ENCODE data around the gene GRID2IP. TPM values are rescaled to one million over a fixed set of nuclear protein-coding genes. Genes with fewer than 3 reads are reported as not detected.

GRID2IP gene
- polyA plus RNA-seq: 1.2 and 1.7 TPM in 2 replicates

DNA sequence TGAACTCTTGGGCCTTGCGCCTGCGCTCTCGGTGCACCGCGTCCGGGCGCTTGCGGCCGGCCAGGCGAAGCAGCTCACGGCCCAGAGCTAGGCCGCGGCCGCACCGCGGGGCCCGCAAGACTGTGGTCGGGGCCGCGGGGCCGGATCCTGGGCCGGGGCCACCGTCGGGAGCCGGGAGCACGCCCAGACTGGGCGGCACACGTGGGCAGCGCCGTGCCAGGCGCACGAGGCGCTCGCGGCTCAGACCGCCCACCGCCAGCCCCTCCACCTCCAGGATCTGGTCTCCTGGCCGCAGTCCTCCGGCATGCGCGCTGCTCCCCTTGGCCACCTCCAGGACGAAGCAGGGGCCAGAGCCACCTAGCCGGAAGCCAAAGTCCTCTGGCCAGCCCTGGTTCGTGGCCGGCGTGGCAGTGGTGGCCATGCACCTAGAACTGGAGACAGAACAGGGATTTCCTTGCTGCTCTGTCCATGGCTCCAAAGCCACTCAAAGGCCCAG lies at the start of gene GRID2IP:
TSS of gene GRID2IP (minus strand) at position 446 of the 496 bp plus-strand sequence. CDS start at position 421, 25 bp downstream.

DNA sequence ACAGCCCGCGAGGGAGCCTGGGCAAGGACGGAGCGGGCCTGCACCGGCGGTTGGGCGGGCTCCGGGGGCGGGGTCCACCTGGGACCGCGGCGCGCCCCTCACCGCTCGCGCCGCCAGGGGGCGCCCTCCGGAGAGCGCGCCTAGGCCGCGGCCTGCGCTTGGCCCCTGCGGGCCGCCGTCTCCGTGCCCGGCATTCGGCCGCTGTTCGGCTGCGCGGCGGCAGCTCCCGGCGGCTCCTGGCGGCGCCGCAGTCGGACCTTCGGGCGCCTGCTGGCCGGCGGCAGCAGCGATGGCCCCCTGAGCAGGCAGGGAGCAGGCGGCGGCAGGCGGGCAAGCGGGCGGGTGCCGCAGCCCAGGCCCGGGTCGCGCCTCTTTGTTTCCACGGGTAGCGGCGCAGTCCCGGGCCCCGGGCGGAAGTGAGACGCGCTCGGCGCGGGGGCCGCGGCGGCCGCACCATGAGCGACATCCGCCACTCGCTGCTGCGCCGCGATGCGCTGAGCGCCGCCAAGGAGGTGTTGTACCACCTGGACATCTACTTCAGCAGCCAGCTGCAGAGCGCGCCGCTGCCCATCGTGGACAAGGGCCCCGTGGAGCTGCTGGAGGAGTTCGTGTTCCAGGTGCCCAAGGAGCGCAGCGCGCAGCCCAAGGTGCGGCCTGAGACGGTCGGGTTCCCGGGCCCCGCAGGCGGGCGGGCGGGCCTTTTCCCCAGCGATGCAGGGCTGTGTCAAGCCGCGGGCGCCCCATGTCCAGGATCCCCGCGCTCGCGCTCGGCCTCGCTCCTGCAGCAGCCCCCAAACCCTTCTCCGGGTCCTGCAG lies 38.8 kb upstream of the GRID2IP start, which contains the start of gene INTS15:
TSS of gene INTS15 (plus strand) at position 193 of the 816 bp plus-strand sequence. CDS start at position 456, 263 bp downstream.

DNA sequence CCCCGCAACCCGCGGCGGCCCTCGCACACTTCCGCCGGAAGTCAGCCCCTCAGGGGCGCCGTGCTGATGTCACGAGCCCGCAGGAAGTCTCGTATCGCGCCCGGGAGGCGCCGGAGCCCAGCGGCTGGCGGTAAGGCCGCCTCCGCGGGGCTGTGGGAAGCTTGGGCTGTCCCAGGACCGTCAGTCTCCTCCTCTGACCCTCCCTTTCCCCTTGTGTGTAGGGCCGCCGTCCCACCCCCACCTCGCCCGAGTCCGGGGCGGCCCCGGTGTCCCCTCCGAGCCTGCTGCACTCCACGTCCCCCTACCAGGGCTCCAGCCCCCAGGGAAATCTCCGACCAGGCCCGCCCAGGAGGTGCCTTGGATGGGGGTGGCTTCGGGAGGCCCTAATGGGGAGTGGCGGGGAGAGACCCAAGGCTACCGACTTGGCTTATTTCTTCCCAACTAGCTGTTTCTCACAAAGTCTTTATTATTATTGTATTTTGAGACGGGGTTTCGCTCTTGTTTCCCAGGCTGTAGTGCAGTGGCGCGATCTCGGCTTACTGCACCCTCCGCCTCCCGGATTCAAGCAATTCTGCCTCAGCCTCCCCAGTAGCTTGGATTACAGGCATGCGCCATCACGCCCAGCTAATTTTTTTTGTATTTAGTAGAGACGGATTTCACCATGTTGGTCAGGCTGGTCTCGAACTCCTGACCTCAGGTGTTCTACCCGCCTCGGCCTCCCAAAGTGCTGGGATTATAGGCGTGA lies 26.3 kb upstream of the GRID2IP start, which contains the start of gene ZDHHC4:
TSS of gene ZDHHC4 (plus strand) at position 86 of the 745 bp plus-strand sequence. CDS start 3,108 bp downstream, outside the sequence.

DNA sequence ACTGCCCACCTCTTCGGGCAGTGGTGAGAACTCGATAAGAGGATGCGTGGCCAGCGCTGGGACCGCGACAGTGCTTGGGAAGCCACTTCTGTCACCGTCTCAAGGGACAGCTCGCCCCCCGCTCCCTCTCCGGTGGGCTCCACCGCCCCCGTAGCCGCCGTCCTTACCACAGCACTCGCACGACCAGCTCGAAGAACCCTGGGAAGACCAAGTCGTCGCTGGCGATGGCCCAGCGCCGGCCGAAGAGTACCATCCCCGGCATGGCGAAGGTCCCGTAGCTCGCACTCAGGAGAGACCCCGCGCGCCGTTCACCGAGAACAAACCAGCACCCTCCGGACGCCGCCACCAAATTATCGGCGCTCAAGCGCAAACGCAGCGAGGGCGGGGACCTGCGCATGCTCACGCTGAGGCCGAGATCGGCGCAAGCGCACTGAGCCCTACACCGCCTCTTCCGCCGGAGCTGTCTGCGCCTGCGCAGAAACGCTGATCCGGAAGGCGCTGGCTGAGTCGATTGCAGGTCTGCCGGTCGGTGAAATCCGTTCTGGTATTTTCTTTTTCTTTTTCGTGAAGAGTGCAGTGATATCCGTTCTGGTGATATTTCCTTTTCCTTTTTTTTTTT lies 103.6 kb downstream of the GRID2IP start, which contains the start of gene DAGLB:
TSS of gene DAGLB (minus strand) at position 374 of the 619 bp plus-strand sequence. CDS start at position 262, 112 bp downstream.

Other genes starting within 250 kb of the GRID2IP start
- gene FAM220A, start 202.5 kb downstream of the GRID2IP start, polyA plus RNA-seq: 324 and 370 TPM in 2 replicates
- gene RAC1, start 176.9 kb downstream of the GRID2IP start, polyA plus RNA-seq: 249 and 312 TPM in 2 replicates
- gene DAGLB, start 103.5 kb downstream of the GRID2IP start, polyA plus RNA-seq: 6.4 and 9.4 TPM in 2 replicates
- gene KDELR2, start 67.3 kb downstream of the GRID2IP start, polyA plus RNA-seq: 29.6 and 45.9 TPM in 2 replicates
- gene ZDHHC4, start 26.0 kb upstream of the GRID2IP start, polyA plus RNA-seq: 36.5 and 51.9 TPM in 2 replicates
- gene INTS15, start 38.6 kb upstream of the GRID2IP start, polyA plus RNA-seq: 2.0 and 3.0 TPM in 2 replicates
- gene ZNF853, start 64.1 kb upstream of the GRID2IP start, polyA plus RNA-seq: not detected in 2 replicates
- gene ZNF316, start 85.9 kb upstream of the GRID2IP start, polyA plus RNA-seq: 0.04 and 0.07 TPM in 2 replicates
- gene ZNF12, start 155.5 kb upstream of the GRID2IP start, polyA plus RNA-seq: 18.1 and 23.9 TPM in 2 replicates
- 0.47 TPM in 1 of 2 replicates, not detected in the other for gene RSPH10B2, start 202.6 kb upstream of the GRID2IP start, polyA plus RNA-seq

Measured in Purkinje cell (primary cell).